ENCODE measurements around the gene KCNQ1.

KCNQ1 gene

GRCh38 chr11:2444821-2445745, at the start of gene KCNQ1:
KCNQ1 (plus strand) TSS chr11:2445008; CDS start chr11:2445099, 91 bp downstream.
- Histone ChIP-seq H3K27me3 (ENCODE audit: insufficient read depth, low read length) (no peaks in the 10 kb centered on the region), H3K27ac (ENCODE audit: low read depth, low read length, poor library complexity, severe bottlenecking) (no peak within 1 kb of the TSS), H3K4me1 (ENCODE audit: insufficient read depth, low read length, severe bottlenecking) (peaks cover 7% of the 10 kb centered on the region), H3K4me3 (ENCODE audit: low read depth, low read length, poor library complexity, severe bottlenecking) (no peak within 1 kb of the TSS), H3K4me2 (ENCODE audit: low read length) (no peak within 1 kb of the TSS), H3K36me3 (ENCODE audit: insufficient read depth, low read length) (no peaks in the 10 kb centered on the region), H3F3A (ENCODE audit: insufficient read depth, low read length) (no peaks in the 10 kb centered on the region), H3K9ac (ENCODE audit: low read length) (no peak within 1 kb of the TSS), H3K9me3 (ENCODE audit: low read length) (no peaks in the 10 kb centered on the region), H3K79me2 (ENCODE audit: insufficient read depth, low read length) (no peaks in the 10 kb centered on the region), H2AFZ (ENCODE audit: low read length) (no peak within 1 kb of the TSS), H3K9me2 (ENCODE audit: low read depth, low read length) (no peaks in the 10 kb centered on the region), H4K20me1 (ENCODE audit: insufficient read depth, low read length) (no peaks in the 10 kb centered on the region)
- TF ChIP-seq CTCF (IDR thresholded peaks at IDR 0.05; ENCODE audit: low read length) (no peak), EZH2 (IDR thresholded peaks at IDR 0.05; ENCODE audit: borderline replicate concordance, low read length) (no peak)

- H3K9me3 ChIP-seq (ENCODE audit: low read length), result no peaks in the 10 kb centered on the region
- no peaks in the 10 kb centered on the region for H3K9me2 ChIP-seq (ENCODE audit: low read depth, low read length)
- peak overlapping the region; percentile 100 for H3K27ac ChIP-seq (ENCODE audit: low read depth, low read length, poor library complexity, severe bottlenecking)
- no peak for TF ChIP-seq EZH2 (IDR thresholded peaks at IDR 0.05; ENCODE audit: borderline replicate concordance, low read length)
- TF ChIP-seq CTCF (IDR thresholded peaks at IDR 0.05; ENCODE audit: low read length), result no peak
- no peak overlapping the region for H3K9ac ChIP-seq (ENCODE audit: low read length)
- H3K36me3 ChIP-seq (ENCODE audit: insufficient read depth, low read length), result peaks cover 62% of the 10 kb centered on the region
- no peaks in the 10 kb centered on the region for H3K79me2 ChIP-seq (ENCODE audit: insufficient read depth, low read length)
- no peaks in the 10 kb centered on the region for H4K20me1 ChIP-seq (ENCODE audit: insufficient read depth, low read length)
- no peak overlapping the region for H2AFZ ChIP-seq (ENCODE audit: low read length)
- no peak overlapping the region for H3K4me2 ChIP-seq (ENCODE audit: low read length)
- H3K4me3 ChIP-seq (ENCODE audit: low read depth, low read length, poor library complexity, severe bottlenecking), result no peak overlapping the region
- no peaks in the 10 kb centered on the region for H3F3A ChIP-seq (ENCODE audit: insufficient read depth, low read length)
- H3K4me1 ChIP-seq (ENCODE audit: insufficient read depth, low read length, severe bottlenecking), result peaks cover 57% of the 10 kb centered on the region
- no peaks in the 10 kb centered on the region for H3K27me3 ChIP-seq (ENCODE audit: insufficient read depth, low read length)
These were observed 49.5 kb upstream of the KCNQ1 start for GRCh38 chr11:2395211-2395730.

- H3F3A ChIP-seq (ENCODE audit: insufficient read depth, low read length), result no peaks in the 10 kb centered on the region
- no peak overlapping the region for H3K9ac ChIP-seq (ENCODE audit: low read length)
- H3K4me1 ChIP-seq (ENCODE audit: insufficient read depth, low read length, severe bottlenecking), result peaks cover 52% of the 10 kb centered on the region
- no peak overlapping the region for H3K4me2 ChIP-seq (ENCODE audit: low read length)
- no peaks in the 10 kb centered on the region for H3K9me3 ChIP-seq (ENCODE audit: low read length)
- TF ChIP-seq CTCF (IDR thresholded peaks at IDR 0.05; ENCODE audit: low read length), result no peak
- no peak for TF ChIP-seq EZH2 (IDR thresholded peaks at IDR 0.05; ENCODE audit: borderline replicate concordance, low read length)
- peak overlapping the region; percentile 100 for H3K27ac ChIP-seq (ENCODE audit: low read depth, low read length, poor library complexity, severe bottlenecking)
- H2AFZ ChIP-seq (ENCODE audit: low read length), result no peak overlapping the region
- H4K20me1 ChIP-seq (ENCODE audit: insufficient read depth, low read length), result no peaks in the 10 kb centered on the region
- no peaks in the 10 kb centered on the region for H3K9me2 ChIP-seq (ENCODE audit: low read depth, low read length)
- H3K27me3 ChIP-seq (ENCODE audit: insufficient read depth, low read length), result no peaks in the 10 kb centered on the region
- H3K4me3 ChIP-seq (ENCODE audit: low read depth, low read length, poor library complexity, severe bottlenecking), result no peak overlapping the region
- no peaks in the 10 kb centered on the region for H3K79me2 ChIP-seq (ENCODE audit: insufficient read depth, low read length)
- H3K36me3 ChIP-seq (ENCODE audit: insufficient read depth, low read length), result peaks cover 62% of the 10 kb centered on the region
These were observed 49.0 kb upstream of the KCNQ1 start for GRCh38 chr11:2395856-2396255.
